Measurements from ENCODE around the gene EIF4G3.

Gene EIF4G3

DNA sequence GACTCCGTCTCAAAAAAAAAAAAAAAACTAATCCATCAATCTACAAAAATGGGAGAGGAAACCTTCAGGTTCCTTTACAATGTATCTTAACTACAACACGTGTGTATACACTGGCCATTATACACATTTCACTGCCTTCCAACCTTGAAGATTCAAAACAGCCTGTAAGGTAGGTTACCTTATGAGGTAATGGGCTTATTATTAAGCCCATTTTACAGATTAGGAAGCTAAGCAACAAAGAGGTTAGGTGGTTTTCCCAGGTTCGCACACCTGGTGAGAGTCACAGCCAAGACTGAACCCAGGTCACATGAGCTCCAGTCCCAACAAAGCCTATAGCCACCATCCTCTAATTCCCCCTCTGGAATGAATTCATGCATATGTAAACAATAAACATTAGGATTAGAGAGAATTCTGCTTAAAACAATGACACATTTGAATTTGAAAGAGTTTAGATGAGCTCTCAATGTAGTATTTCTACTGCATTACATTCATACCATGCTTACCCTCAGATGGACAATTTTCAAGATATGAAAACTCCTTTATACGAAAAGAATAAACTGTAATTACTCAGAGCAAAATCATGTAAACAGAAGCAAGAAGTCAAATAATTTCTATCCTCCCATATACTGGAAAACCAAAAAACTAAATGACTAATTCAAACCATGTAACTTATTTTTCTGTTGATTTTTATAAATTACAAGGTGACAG is 54.8 kb downstream of the EIF4G3 start:
- Histone ChIP-seq H3K36me3 (ENCODE audit: low read length) (peaks cover 9% of the 10 kb centered on the region; the same call in 1 of the 2 replicates), H3K9me3 (ENCODE audit: insufficient read depth, low read length) (no peaks in the 10 kb centered on the region), H3K27me3 (ENCODE audit: low read length) (no peaks in the 10 kb centered on the region), H2AFZ (ENCODE audit: low read depth, low read length, severe bottlenecking) (no peak overlapping the region), H3K4me2 (ENCODE audit: low read depth, low read length, poor library complexity, severe bottlenecking) (no peak overlapping the region), H3K9me2 (replicated peaks; ENCODE audit: insufficient read depth, low read length) (no peaks in the 10 kb centered on the region), H4K20me1 (ENCODE audit: low read depth, low read length) (peaks cover 11% of the 10 kb centered on the region), H3K27ac (ENCODE audit: low read depth, low read length) (no peak overlapping the region), H3K4me3 (ENCODE audit: insufficient read depth, low read length, poor library complexity, severe bottlenecking) (no peak overlapping the region), H3K9ac (ENCODE audit: low read length) (no peak overlapping the region), H3F3A (ENCODE audit: insufficient read depth) (peaks cover 3% of the 10 kb centered on the region; the same call in 1 of the 2 replicates), H3K79me2 (ENCODE audit: insufficient read depth, low read length) (peaks cover 45% of the 10 kb centered on the region)
- TF ChIP-seq, protein P1, sequence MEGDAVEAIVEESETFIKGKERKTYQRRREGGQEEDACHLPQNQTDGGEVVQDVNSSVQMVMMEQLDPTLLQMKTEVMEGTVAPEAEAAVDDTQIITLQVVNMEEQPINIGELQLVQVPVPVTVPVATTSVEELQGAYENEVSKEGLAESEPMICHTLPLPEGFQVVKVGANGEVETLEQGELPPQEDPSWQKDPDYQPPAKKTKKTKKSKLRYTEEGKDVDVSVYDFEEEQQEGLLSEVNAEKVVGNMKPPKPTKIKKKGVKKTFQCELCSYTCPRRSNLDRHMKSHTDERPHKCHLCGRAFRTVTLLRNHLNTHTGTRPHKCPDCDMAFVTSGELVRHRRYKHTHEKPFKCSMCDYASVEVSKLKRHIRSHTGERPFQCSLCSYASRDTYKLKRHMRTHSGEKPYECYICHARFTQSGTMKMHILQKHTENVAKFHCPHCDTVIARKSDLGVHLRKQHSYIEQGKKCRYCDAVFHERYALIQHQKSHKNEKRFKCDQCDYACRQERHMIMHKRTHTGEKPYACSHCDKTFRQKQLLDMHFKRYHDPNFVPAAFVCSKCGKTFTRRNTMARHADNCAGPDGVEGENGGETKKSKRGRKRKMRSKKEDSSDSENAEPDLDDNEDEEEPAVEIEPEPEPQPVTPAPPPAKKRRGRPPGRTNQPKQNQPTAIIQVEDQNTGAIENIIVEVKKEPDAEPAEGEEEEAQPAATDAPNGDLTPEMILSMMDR (IDR thresholded peaks at IDR 0.05; ENCODE audit: insufficient read depth, low read length, poor library complexity, severe bottlenecking): no peak
- no peak for TF ChIP-seq EZH2phosphoT487 (conservative IDR thresholded peaks at IDR 0.05; ENCODE audit: low read length)

DNA sequence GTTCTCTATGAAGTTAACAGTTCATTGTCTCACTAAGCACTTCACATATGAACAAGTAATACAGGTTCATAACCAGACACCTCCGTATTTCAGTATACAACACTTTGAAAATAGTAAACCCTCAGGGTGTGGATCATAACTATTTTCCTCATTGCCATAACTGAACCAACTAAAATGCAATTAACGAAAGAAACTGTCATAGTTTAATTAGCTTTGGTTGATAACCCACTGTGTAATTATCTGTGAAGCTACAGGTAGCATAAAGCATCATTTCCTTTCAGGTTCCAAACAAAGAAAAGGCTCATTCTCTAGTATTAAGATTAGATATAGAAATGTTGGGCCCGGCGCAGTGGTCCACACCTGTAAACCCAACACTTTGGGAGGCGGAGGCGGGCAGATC is 58.5 kb downstream of the EIF4G3 start:
- TF ChIP-seq, protein P1 (IDR thresholded peaks at IDR 0.05; ENCODE audit: insufficient read depth, low read length, poor library complexity, severe bottlenecking): no peak
- no peak for TF ChIP-seq EZH2phosphoT487 (conservative IDR thresholded peaks at IDR 0.05; ENCODE audit: low read length)
- H3K4me3 ChIP-seq (ENCODE audit: insufficient read depth, low read length, poor library complexity, severe bottlenecking): no peak overlapping the region
- H3F3A ChIP-seq (ENCODE audit: insufficient read depth): no peaks in the 10 kb centered on the region; the same call in 1 of the 2 replicates
- H3K79me2 ChIP-seq (ENCODE audit: insufficient read depth, low read length): peaks cover 52% of the 10 kb centered on the region
- H3K4me2 ChIP-seq (ENCODE audit: low read depth, low read length, poor library complexity, severe bottlenecking): no peak overlapping the region
- H4K20me1 ChIP-seq (ENCODE audit: low read depth, low read length): peaks cover 11% of the 10 kb centered on the region
- H3K9me3 ChIP-seq (ENCODE audit: insufficient read depth, low read length): no peaks in the 10 kb centered on the region
- peaks cover 9% of the 10 kb centered on the region; the same call in 1 of the 2 replicates for H3K36me3 ChIP-seq (ENCODE audit: low read length)
- H3K9ac ChIP-seq (ENCODE audit: low read length): no peak overlapping the region
- H2AFZ ChIP-seq (ENCODE audit: low read depth, low read length, severe bottlenecking): no peak overlapping the region
- no peak overlapping the region for H3K27ac ChIP-seq (ENCODE audit: low read depth, low read length)
- no peaks in the 10 kb centered on the region for H3K9me2 ChIP-seq (replicated peaks; ENCODE audit: insufficient read depth, low read length)
- H3K27me3 ChIP-seq (ENCODE audit: low read length): no peaks in the 10 kb centered on the region

DNA sequence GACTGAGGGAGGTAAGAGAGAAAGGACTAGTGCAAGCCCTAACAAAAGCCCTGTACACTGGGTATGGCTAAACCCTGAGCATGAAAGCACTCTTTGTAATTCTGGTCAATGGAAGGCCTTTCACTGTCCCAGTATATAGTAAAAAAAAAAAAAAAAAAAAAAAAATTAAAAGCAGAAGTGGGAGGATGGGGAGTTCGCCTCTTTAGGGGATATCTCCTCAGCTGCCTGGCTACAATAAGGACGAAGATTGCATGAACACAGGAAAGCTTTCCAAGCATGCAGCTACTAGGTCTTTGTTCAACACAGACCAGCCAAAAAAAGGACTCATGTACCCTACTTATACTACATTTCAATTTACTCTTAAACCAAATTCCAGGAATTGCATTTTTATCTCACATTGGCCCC is 59.1 kb downstream of the EIF4G3 start:
- Histone ChIP-seq H3K79me2 (ENCODE audit: insufficient read depth, low read length) (peaks cover 48% of the 10 kb centered on the region), H3K9ac (ENCODE audit: low read length) (no peak overlapping the region), H3K27ac (ENCODE audit: low read depth, low read length) (no peak overlapping the region)

More for the DNA sequence above, 59.1 kb downstream of the EIF4G3 start:
- Histone ChIP-seq H3K36me3 (ENCODE audit: low read length) (peaks cover 4% of the 10 kb centered on the region; the same call in 1 of the 2 replicates), H3K4me3 (ENCODE audit: insufficient read depth, low read length, poor library complexity, severe bottlenecking) (no peak overlapping the region), H3K9me3 (ENCODE audit: insufficient read depth, low read length) (no peaks in the 10 kb centered on the region), H3K4me2 (ENCODE audit: low read depth, low read length, poor library complexity, severe bottlenecking) (no peak overlapping the region), H2AFZ (ENCODE audit: low read depth, low read length, severe bottlenecking) (no peak overlapping the region), H4K20me1 (ENCODE audit: low read depth, low read length) (peaks cover 11% of the 10 kb centered on the region), H3K9me2 (replicated peaks; ENCODE audit: insufficient read depth, low read length) (no peaks in the 10 kb centered on the region), H3K27me3 (ENCODE audit: low read length) (no peaks in the 10 kb centered on the region), H3F3A (ENCODE audit: insufficient read depth) (no peaks in the 10 kb centered on the region; the same call in 1 of the 2 replicates)
- TF ChIP-seq EZH2phosphoT487 (conservative IDR thresholded peaks at IDR 0.05; ENCODE audit: low read length): no peak
- TF ChIP-seq, protein P1 (IDR thresholded peaks at IDR 0.05; ENCODE audit: insufficient read depth, low read length, poor library complexity, severe bottlenecking): no peak
